ENCODE results near the gene SPNS2. TPM values are rescaled to one million over a fixed set of nuclear protein-coding genes. Genes with fewer than 3 reads are reported as not detected.

SPNS2 gene
- polyA plus RNA-seq, 1 of the 3 experiments (the other 2 are of a cell fraction) = 0.08 TPM

- TF ChIP-seq CHD2 (IDR thresholded peaks at IDR 0.05; ENCODE audit: low read length, partially characterized antibody) (no peak), TEAD4 (IDR thresholded peaks at IDR 0.05; ENCODE audit: borderline replicate concordance, insufficient read depth) (no peak), EP300 (IDR thresholded peaks at IDR 0.05; ENCODE audit: borderline replicate concordance in 1 of 2, low read depth in 1 of 2, low read length in 1 of 2) (no peak), FOSL2 (IDR thresholded peaks at IDR 0.05; ENCODE audit: borderline replicate concordance, low read depth) (no peak), FOXJ3 (CRISPR knock-in tag; IDR thresholded peaks at IDR 0.05) (no peak), RXRA (IDR thresholded peaks at IDR 0.05; ENCODE audit: borderline replicate concordance, low read depth) (no peak), NFIC (IDR thresholded peaks at IDR 0.05; ENCODE audit: borderline replicate concordance) (no peak), TCF12 (IDR thresholded peaks at IDR 0.05) (no peak), YY1 (IDR thresholded peaks at IDR 0.05; ENCODE audit: low read depth) (no peak), USF2 (IDR thresholded peaks at IDR 0.05; ENCODE audit: borderline replicate concordance, low read depth, low read length) (no peak), FOXM1 (IDR thresholded peaks at IDR 0.05; ENCODE audit: low read depth) (no peak)
- H3K9me3 ChIP-seq = no peaks in the 10 kb centered on the region
- H3K36me3 ChIP-seq (replicated peaks in 1 of 2; ENCODE audit: control insufficient read depth in 1 of 2, insufficient read depth in 2 of 2, low read length in 1 of 2) = no peaks in the 10 kb centered on the region
Measured at GRCh38 chr17:4506175-4506813, 7.6 kb downstream of the SPNS2 start.

GRCh38 chr17:4506892-4507291, 8.2 kb downstream of the SPNS2 start:
- no peak overlapping the region for H3K4me2 ChIP-seq
- no peaks in the 10 kb centered on the region for H3K27me3 ChIP-seq (ENCODE audit: insufficient read depth)
- H3K36me3 ChIP-seq (replicated peaks in 1 of 2; ENCODE audit: control insufficient read depth in 1 of 2, insufficient read depth in 2 of 2, low read length in 1 of 2) = no peaks in the 10 kb centered on the region
- no peaks in the 10 kb centered on the region for H3F3A ChIP-seq (replicated peaks; ENCODE audit: insufficient read depth)
- H3K9me3 ChIP-seq = no peaks in the 10 kb centered on the region
- H2AFZ ChIP-seq (ENCODE audit: low read depth) = no peak overlapping the region
- H3K4me3 ChIP-seq (ENCODE audit: low read depth in 2 of 2, low read length in 1 of 2) = no peak overlapping the region
- no peaks in the 10 kb centered on the region for H3K79me2 ChIP-seq (ENCODE audit: insufficient read depth)
- no peaks in the 10 kb centered on the region for H3K9me2 ChIP-seq
- no peaks in the 10 kb centered on the region for H4K20me1 ChIP-seq (ENCODE audit: insufficient read depth)
- ChIA-PET POLR2A (no interaction called here), CTCF (interaction anchor here (1.8 kb wide), 1 partner anchor 10 kb away, joined by 4 read pairs; no protein-coding TSS in a partner anchor)
- TF ChIP-seq CHD2 (IDR thresholded peaks at IDR 0.05; ENCODE audit: low read length, partially characterized antibody) = no peak
- no peak for TF ChIP-seq SMC3 (IDR thresholded peaks at IDR 0.05; ENCODE audit: low read depth, low read length)
- TF ChIP-seq IRF3 (IDR thresholded peaks at IDR 0.05; ENCODE audit: low read depth, low read length) = no peak
- no peak for TF ChIP-seq EP300 (IDR thresholded peaks at IDR 0.05; ENCODE audit: borderline replicate concordance in 1 of 2, low read depth in 1 of 2, low read length in 1 of 2)
- no peak for TF ChIP-seq RFX5 (IDR thresholded peaks at IDR 0.05; ENCODE audit: low read length)
- TF ChIP-seq EZH2phosphoT487 (IDR thresholded peaks at IDR 0.05; ENCODE audit: borderline replicate concordance, low read depth) = no peak
- no peak for TF ChIP-seq RAD21 (IDR thresholded peaks at IDR 0.05; ENCODE audit: low read length)
- TF ChIP-seq FOSL2 (IDR thresholded peaks at IDR 0.05; ENCODE audit: borderline replicate concordance, low read depth) = no peak
- TF ChIP-seq TCF12 (IDR thresholded peaks at IDR 0.05) = no peak
- no peak for TF ChIP-seq PBX3 (IDR thresholded peaks at IDR 0.05)
- no peak for TF ChIP-seq RCOR1 (IDR thresholded peaks at IDR 0.05; ENCODE audit: low read length)
- TF ChIP-seq USF1 (IDR thresholded peaks at IDR 0.05; ENCODE audit: borderline replicate concordance, low read depth) = no peak
- TF ChIP-seq NRF1 (IDR thresholded peaks at IDR 0.05; ENCODE audit: low read depth, low read length) = no peak
- no peak for TF ChIP-seq GABPA (IDR thresholded peaks at IDR 0.05; ENCODE audit: low read depth)
- no peak for TF ChIP-seq TAF1 (IDR thresholded peaks at IDR 0.05; ENCODE audit: borderline replicate concordance, low read depth, low read length)
- no peak for TF ChIP-seq POLR2AphosphoS5 (IDR thresholded peaks at IDR 0.05; ENCODE audit: low read depth, low read length)
- WGBS (ENCODE audit: low lambda C conversion rate) = 75% methylated on average over 5 of the region's 8 CpGs
- no peak overlapping the region for H3K27ac ChIP-seq (ENCODE audit: low read depth in 2 of 2, low read length in 1 of 2)
- H3K4me1 ChIP-seq (ENCODE audit: control insufficient read depth in 1 of 2, insufficient read depth in 2 of 2, low read depth in 1 of 2, low read length in 1 of 2) = no peaks in the 10 kb centered on the region
- DNase-seq = no peak
- H3K9ac ChIP-seq = no peak overlapping the region

More at GRCh38 chr17:4506175-4506813, 7.6 kb downstream of the SPNS2 start:
- no peak overlapping the region for H3K27ac ChIP-seq (ENCODE audit: low read depth in 2 of 2, low read length in 1 of 2)
- no peaks in the 10 kb centered on the region for H3K9me2 ChIP-seq
- H3K4me2 ChIP-seq = no peak overlapping the region
- no peak overlapping the region for H3K9ac ChIP-seq
- ChIA-PET CTCF (interaction anchor here (1.8 kb wide), 1 partner anchor 9 kb away, joined by 4 read pairs; no protein-coding TSS in a partner anchor), POLR2A (no interaction called here)
- no peak overlapping the region for H2AFZ ChIP-seq (ENCODE audit: low read depth)
- DNase-seq = no peak
- H3K4me3 ChIP-seq (ENCODE audit: low read depth in 2 of 2, low read length in 1 of 2) = no peak overlapping the region
- no peaks in the 10 kb centered on the region for H4K20me1 ChIP-seq (ENCODE audit: insufficient read depth)
- H3K4me1 ChIP-seq (ENCODE audit: control insufficient read depth in 1 of 2, insufficient read depth in 2 of 2, low read depth in 1 of 2, low read length in 1 of 2) = no peaks in the 10 kb centered on the region
- H3K27me3 ChIP-seq (ENCODE audit: insufficient read depth) = peaks cover 5% of the 10 kb centered on the region; the same call in 1 of the 2 replicates
- no peaks in the 10 kb centered on the region for H3F3A ChIP-seq (replicated peaks; ENCODE audit: insufficient read depth)
- 81% methylated on average over 8 of the region's 13 CpGs for WGBS (ENCODE audit: low lambda C conversion rate)
- no peaks in the 10 kb centered on the region for H3K79me2 ChIP-seq (ENCODE audit: insufficient read depth)

All from SK-N-SH (cell line).